ENCODE measurements around the gene TMEM131L.
"Not testable (repeated sequence)": the region's sequence is repeated elsewhere in the genome, so short reads cannot be mapped to it uniquely, and the experiment has no call there.

The TMEM131L gene

DNA sequence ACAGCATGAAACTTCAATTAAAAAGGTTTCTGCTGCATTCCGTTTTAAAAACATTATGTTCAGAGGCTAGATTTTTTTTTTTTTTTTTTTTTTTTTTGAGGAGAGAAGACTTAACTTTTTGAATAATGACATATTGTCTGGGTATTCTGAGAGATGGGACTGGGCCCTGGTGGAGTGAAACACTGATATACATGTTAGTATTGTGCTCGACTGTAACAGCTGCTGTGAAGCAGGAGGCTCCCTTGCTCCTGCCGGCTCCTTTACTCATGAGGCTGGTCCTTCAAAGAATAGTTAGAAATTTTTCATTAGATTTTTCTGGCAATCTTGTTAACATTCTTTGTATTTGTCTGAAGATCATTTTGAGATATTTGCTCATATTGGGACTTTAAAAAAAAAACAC lies 73.3 kb downstream of the TMEM131L start:
- no peak overlapping the region for H3K9ac ChIP-seq (ENCODE audit: low read depth, low read length)
- H3K27me3 ChIP-seq (ENCODE audit: control insufficient read depth, insufficient read depth, low read length): no peaks in the 10 kb centered on the region
- H3K36me3 ChIP-seq (ENCODE audit: insufficient read depth, low read length): no peaks in the 10 kb centered on the region
- H3K9me3 ChIP-seq (replicated peaks; ENCODE audit: low read length): no peaks in the 10 kb centered on the region
- H3K4me2 ChIP-seq (ENCODE audit: low read length): no peak overlapping the region
- peaks cover 30% of the 10 kb centered on the region for H3K4me1 ChIP-seq (ENCODE audit: control insufficient read depth, insufficient read depth, low read length)
- no peak overlapping the region for H3K4me3 ChIP-seq (ENCODE audit: low read length)

GRCh38 chr4:153541456-153542096 lies 75.4 kb downstream of the TMEM131L start:
- Histone ChIP-seq H3K36me3 (ENCODE audit: insufficient read depth, low read length) (no peaks in the 10 kb centered on the region), H3K4me3 (ENCODE audit: low read length) (no peak overlapping the region), H3K9me3 (replicated peaks; ENCODE audit: low read length) (no peaks in the 10 kb centered on the region), H3K4me1 (ENCODE audit: control insufficient read depth, insufficient read depth, low read length) (peaks cover 29% of the 10 kb centered on the region), H3K4me2 (ENCODE audit: low read length) (no peak overlapping the region), H3K9ac (ENCODE audit: low read depth, low read length) (peak overlapping the region; percentile 19), H3K27me3 (ENCODE audit: control insufficient read depth, insufficient read depth, low read length) (no peaks in the 10 kb centered on the region)

DNA sequence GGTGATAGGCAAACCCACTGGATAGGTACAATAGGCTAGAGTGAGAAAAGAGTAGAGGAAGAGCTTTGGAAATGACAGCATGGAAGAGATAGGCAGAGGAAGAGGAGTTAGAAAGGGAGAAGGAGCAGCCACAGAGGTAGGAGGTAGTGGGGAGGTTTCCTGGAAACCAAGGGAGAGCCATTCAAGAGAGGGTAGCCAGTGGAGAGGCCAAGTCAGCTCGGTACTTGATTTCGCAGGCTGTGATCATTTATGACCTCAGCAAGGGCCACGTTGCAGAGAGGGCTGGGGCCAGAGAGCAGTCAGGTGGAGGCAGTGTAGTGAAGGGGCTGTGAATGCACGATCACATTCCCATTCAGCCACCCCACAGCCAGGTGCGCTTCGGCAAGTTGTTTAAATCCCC lies 76.0 kb downstream of the TMEM131L start:
- Histone ChIP-seq H3K4me1 (ENCODE audit: control insufficient read depth, insufficient read depth, low read length) (peaks cover 29% of the 10 kb centered on the region), H3K27me3 (ENCODE audit: control insufficient read depth, insufficient read depth, low read length) (no peaks in the 10 kb centered on the region), H3K36me3 (ENCODE audit: insufficient read depth, low read length) (no peaks in the 10 kb centered on the region), H3K9me3 (replicated peaks; ENCODE audit: low read length) (no peaks in the 10 kb centered on the region), H3K4me3 (ENCODE audit: low read length) (no peak overlapping the region), H3K9ac (ENCODE audit: low read depth, low read length) (peak overlapping the region; percentile 19), H3K4me2 (ENCODE audit: low read length) (no peak overlapping the region)

- Histone ChIP-seq H3K4me3 (ENCODE audit: low read length) (no peak overlapping the region), H3K4me1 (ENCODE audit: control insufficient read depth, insufficient read depth, low read length) (peaks cover 29% of the 10 kb centered on the region), H3K9me3 (replicated peaks; ENCODE audit: low read length) (no peaks in the 10 kb centered on the region), H3K36me3 (ENCODE audit: insufficient read depth, low read length) (no peaks in the 10 kb centered on the region), H3K27me3 (ENCODE audit: control insufficient read depth, insufficient read depth, low read length) (no peaks in the 10 kb centered on the region), H3K4me2 (ENCODE audit: low read length) (no peak overlapping the region), H3K9ac (ENCODE audit: low read depth, low read length) (no peak overlapping the region)
Observed at GRCh38 chr4:153542834-153543233, 76.7 kb downstream of the TMEM131L start.

DNA sequence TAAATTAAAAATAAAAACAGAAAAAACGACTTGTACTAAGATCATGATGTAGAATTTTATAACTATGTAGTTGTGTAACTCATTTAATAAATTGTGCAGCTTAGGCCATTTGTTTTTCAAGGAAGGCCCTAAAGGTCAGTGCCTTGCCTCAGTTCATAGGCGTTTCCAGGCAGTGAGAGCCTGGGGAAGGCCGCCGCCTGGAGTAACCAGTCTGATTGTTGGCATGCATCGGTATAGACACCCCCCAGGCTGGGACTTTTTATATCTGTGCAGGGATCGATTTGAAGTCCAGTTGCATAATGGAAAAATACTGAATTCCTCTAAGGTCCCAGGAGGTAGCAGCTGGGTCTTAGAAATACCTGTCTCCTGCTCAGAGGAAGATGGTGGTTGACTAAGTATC lies 77.2 kb downstream of the TMEM131L start:
- no peaks in the 10 kb centered on the region for H3K27me3 ChIP-seq (ENCODE audit: control insufficient read depth, insufficient read depth, low read length)
- peaks cover 26% of the 10 kb centered on the region for H3K4me1 ChIP-seq (ENCODE audit: control insufficient read depth, insufficient read depth, low read length)
- no peaks in the 10 kb centered on the region for H3K36me3 ChIP-seq (ENCODE audit: insufficient read depth, low read length)

GRCh38 chr4:153545822-153546221 lies 79.7 kb downstream of the TMEM131L start:
- Histone ChIP-seq H3K4me2 (ENCODE audit: low read length) (no peak overlapping the region), H3K27me3 (ENCODE audit: control insufficient read depth, insufficient read depth, low read length) (no peaks in the 10 kb centered on the region), H3K9ac (ENCODE audit: low read depth, low read length) (no peak overlapping the region), H3K9me3 (replicated peaks; ENCODE audit: low read length) (no peaks in the 10 kb centered on the region), H3K36me3 (ENCODE audit: insufficient read depth, low read length) (no peaks in the 10 kb centered on the region), H3K4me1 (ENCODE audit: control insufficient read depth, insufficient read depth, low read length) (peaks cover 22% of the 10 kb centered on the region), H3K4me3 (ENCODE audit: low read length) (no peak overlapping the region)

More for the DNA sequence above, 77.2 kb downstream of the TMEM131L start:
- no peak overlapping the region for H3K4me2 ChIP-seq (ENCODE audit: low read length)
- H3K9me3 ChIP-seq (replicated peaks; ENCODE audit: low read length): no peaks in the 10 kb centered on the region
- no peak overlapping the region for H3K9ac ChIP-seq (ENCODE audit: low read depth, low read length)
- no peak overlapping the region for H3K4me3 ChIP-seq (ENCODE audit: low read length)

DNA sequence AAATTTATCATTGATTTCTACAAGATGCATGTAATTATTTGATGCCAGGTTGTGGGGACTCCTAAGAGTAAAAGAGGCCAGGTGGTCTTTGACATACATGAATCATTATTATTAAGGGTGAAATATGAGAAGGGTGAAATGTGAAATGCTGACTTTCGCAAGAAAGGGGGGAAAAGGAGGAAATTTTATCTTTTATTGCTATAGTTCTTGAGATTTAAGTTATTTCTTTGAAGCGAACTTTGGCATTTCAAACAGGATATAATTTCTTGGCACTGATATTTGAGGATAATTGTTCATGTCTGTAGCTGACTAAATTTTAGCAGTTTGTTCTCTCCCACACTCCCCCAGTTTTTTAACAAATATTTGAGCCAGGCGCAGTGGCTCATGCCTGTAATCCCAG lies 80.1 kb downstream of the TMEM131L start:
- H3K27me3 ChIP-seq (ENCODE audit: control insufficient read depth, insufficient read depth, low read length): no peaks in the 10 kb centered on the region
- no peaks in the 10 kb centered on the region for H3K36me3 ChIP-seq (ENCODE audit: insufficient read depth, low read length)
- no peaks in the 10 kb centered on the region for H3K9me3 ChIP-seq (replicated peaks; ENCODE audit: low read length)
- no peak overlapping the region for H3K4me3 ChIP-seq (ENCODE audit: low read length)
- no peak overlapping the region for H3K4me2 ChIP-seq (ENCODE audit: low read length)
- no peak overlapping the region for H3K9ac ChIP-seq (ENCODE audit: low read depth, low read length)
- peaks cover 21% of the 10 kb centered on the region for H3K4me1 ChIP-seq (ENCODE audit: control insufficient read depth, insufficient read depth, low read length)

- Histone ChIP-seq H3K4me3 (ENCODE audit: low read length) (no peak overlapping the region), H3K4me2 (ENCODE audit: low read length) (no peak overlapping the region), H3K9me3 (replicated peaks; ENCODE audit: low read length) (no peaks in the 10 kb centered on the region), H3K4me1 (ENCODE audit: control insufficient read depth, insufficient read depth, low read length) (peaks cover 12% of the 10 kb centered on the region), H3K9ac (ENCODE audit: low read depth, low read length) (no peak overlapping the region), H3K27me3 (ENCODE audit: control insufficient read depth, insufficient read depth, low read length) (no peaks in the 10 kb centered on the region), H3K36me3 (ENCODE audit: insufficient read depth, low read length) (no peaks in the 10 kb centered on the region)
Observed at GRCh38 chr4:153547520-153547919, 81.4 kb downstream of the TMEM131L start.

GRCh38 chr4:153548907-153549306 lies 82.7 kb downstream of the TMEM131L start:
- H3K27me3 ChIP-seq (ENCODE audit: control insufficient read depth, insufficient read depth, low read length); H3K4me2 ChIP-seq (ENCODE audit: low read length); H3K9me3 ChIP-seq (replicated peaks; ENCODE audit: low read length); H3K9ac ChIP-seq (ENCODE audit: low read depth, low read length); H3K36me3 ChIP-seq (ENCODE audit: insufficient read depth, low read length); H3K4me3 ChIP-seq (ENCODE audit: low read length): not testable (repeated sequence)
- H3K4me1 ChIP-seq (ENCODE audit: control insufficient read depth, insufficient read depth, low read length): peaks cover 19% of the 10 kb centered on the region

- H3K9me3 ChIP-seq (replicated peaks; ENCODE audit: low read length): no peaks in the 10 kb centered on the region
- H3K4me2 ChIP-seq (ENCODE audit: low read length): no peak overlapping the region
- H3K9ac ChIP-seq (ENCODE audit: low read depth, low read length): no peak overlapping the region
- H3K27me3 ChIP-seq (ENCODE audit: control insufficient read depth, insufficient read depth, low read length): no peaks in the 10 kb centered on the region
- peaks cover 19% of the 10 kb centered on the region for H3K4me1 ChIP-seq (ENCODE audit: control insufficient read depth, insufficient read depth, low read length)
- no peak overlapping the region for H3K4me3 ChIP-seq (ENCODE audit: low read length)
- H3K36me3 ChIP-seq (ENCODE audit: insufficient read depth, low read length): no peaks in the 10 kb centered on the region
Observed at GRCh38 chr4:153549405-153549804, 83.2 kb downstream of the TMEM131L start.

DNA sequence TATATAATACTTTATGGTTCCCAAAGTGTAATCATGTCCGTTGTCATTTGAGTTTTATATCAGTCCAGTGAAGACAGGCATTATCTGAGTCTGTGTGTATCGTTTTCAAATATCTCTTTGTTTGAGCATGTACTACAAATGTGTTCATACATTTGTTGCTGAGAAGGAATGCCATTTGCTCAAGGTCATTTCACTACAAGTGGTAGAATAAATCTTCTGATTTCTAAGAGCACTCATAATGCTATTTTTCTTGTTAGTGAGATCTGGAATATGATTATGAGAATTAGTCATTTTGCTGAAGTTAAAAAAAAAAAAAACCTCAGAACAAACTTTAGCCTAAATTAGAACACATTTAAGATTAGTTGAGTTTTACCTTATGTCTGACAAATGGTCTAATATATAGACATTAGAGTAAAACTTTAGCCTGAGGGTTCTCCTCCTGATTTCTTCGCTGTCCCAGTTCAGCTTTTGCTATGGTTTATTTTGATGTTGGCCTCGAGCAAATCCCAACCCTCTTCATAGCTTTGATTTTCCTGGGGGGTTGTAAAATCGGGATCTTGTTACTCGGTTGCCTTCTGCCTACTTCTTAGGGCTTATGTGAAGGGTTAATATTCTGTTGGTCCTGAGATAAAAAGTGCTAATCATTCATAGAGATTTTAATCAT lies 87.1 kb downstream of the TMEM131L start:
- Histone ChIP-seq H3K4me1 (ENCODE audit: control insufficient read depth, insufficient read depth, low read length) (peaks cover 32% of the 10 kb centered on the region), H3K36me3 (ENCODE audit: insufficient read depth, low read length) (no peaks in the 10 kb centered on the region), H3K9ac (ENCODE audit: low read depth, low read length) (no peak overlapping the region), H3K4me2 (ENCODE audit: low read length) (no peak overlapping the region), H3K27me3 (ENCODE audit: control insufficient read depth, insufficient read depth, low read length) (no peaks in the 10 kb centered on the region), H3K4me3 (ENCODE audit: low read length) (no peak overlapping the region), H3K9me3 (replicated peaks; ENCODE audit: low read length) (no peaks in the 10 kb centered on the region)

DNA sequence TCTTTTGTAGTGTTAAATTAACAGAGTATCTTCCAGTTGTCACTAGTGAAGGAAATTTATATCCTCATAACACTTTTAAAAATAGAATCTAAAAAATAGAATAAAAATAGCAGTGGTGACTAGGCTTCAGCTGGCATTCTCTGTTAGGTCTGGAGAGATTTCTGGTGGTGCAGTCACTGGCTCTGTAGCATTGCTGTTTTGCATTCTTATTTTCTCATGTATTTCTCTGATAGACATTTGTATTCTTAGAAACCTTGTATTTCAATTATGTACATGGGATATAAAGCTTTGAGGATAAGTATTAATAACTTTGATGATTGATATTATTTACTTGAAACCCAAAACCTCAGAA lies 87.6 kb downstream of the TMEM131L start:
- H3K9ac ChIP-seq (ENCODE audit: low read depth, low read length): no peak overlapping the region
- no peaks in the 10 kb centered on the region for H3K9me3 ChIP-seq (replicated peaks; ENCODE audit: low read length)
- H3K4me3 ChIP-seq (ENCODE audit: low read length): no peak overlapping the region
- H3K4me2 ChIP-seq (ENCODE audit: low read length): no peak overlapping the region
- H3K4me1 ChIP-seq (ENCODE audit: control insufficient read depth, insufficient read depth, low read length): peaks cover 32% of the 10 kb centered on the region
- H3K36me3 ChIP-seq (ENCODE audit: insufficient read depth, low read length): no peaks in the 10 kb centered on the region
- H3K27me3 ChIP-seq (ENCODE audit: control insufficient read depth, insufficient read depth, low read length): no peaks in the 10 kb centered on the region

All from skeletal muscle satellite cell (primary cell).